ENCODE results near the gene TTC28. TPM values are rescaled to one million over a fixed set of nuclear protein-coding genes. Genes with fewer than 3 reads are reported as not detected.

Gene TTC28
- total RNA-seq, 6 experiments from 2014 or later: 10.8 to 18.9 (median 13.6) TPM

- Mint-ChIP-seq H3K9me3 (no peaks in the 10 kb centered on the region), H3K4me3 (no peak overlapping the region), H3K36me3 (ENCODE audit: low read depth) (0 out of 2 replicates have a peak, but pooled peaks cover 4% of the 10 kb centered on the region), H3K27me3 (ENCODE audit: insufficient read depth) (peaks cover 8% of the 10 kb centered on the region; the same call in 1 of the 2 replicates), H3K27ac (no peak overlapping the region), H3K4me1 (ENCODE audit: low read depth) (no peaks in the 10 kb centered on the region)
- DNase-seq: no peak
- no peak for TF ChIP-seq CTCF (IDR thresholded peaks at IDR 0.05)
These were observed 686.4 kb downstream of the TTC28 start for GRCh38 chr22:27993201-27993635.

- no peak for DNase-seq
- no peak for TF ChIP-seq CTCF (IDR thresholded peaks at IDR 0.05)
- Mint-ChIP-seq H3K27me3 (ENCODE audit: insufficient read depth) (peaks cover 8% of the 10 kb centered on the region; the same call in 1 of the 2 replicates), H3K36me3 (ENCODE audit: low read depth) (0 out of 2 replicates have a peak, but pooled peaks cover 4% of the 10 kb centered on the region), H3K4me1 (ENCODE audit: low read depth) (peaks cover 5% of the 10 kb centered on the region; the same call in 1 of the 2 replicates), H3K27ac (no peak overlapping the region), H3K9me3 (no peaks in the 10 kb centered on the region), H3K4me3 (no peak overlapping the region)
These were observed 687.1 kb downstream of the TTC28 start for GRCh38 chr22:27992294-27993165.

DNA sequence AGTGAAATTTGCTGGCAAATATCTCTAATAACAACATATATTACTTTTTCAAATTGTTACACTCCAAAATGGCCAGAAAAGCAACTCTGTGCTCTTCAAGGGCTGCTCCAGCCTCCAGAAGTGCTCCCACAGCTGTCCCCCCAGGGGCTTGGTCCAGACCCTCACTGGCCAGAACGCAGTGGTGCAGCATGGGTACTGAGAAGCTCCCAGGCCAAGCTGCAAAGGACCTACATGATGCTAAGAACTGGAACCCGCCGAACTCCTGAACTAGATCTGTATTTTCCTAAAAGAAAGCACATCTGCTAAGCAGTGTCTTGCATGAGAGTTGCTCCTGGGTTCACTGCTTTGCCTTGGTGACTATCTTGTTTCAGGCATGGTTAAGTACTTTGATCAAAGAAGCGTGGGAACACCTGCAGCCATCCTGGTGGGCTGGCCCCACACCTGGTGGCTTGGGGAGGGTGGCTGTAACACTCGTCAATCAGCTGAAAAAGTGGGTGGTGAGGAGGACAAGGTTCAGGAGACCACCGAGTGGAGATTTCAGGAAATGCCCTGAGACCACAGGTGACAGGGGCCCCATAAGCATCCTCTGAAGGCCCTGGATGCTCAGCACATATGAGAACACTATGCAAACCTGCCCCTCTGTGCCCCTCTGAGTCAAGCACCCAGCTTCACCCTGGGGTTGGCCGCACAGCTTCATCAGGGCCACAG is 687.9 kb downstream of the TTC28 start:
- H3K9me3 Mint-ChIP-seq: no peaks in the 10 kb centered on the region
- H3K36me3 Mint-ChIP-seq (ENCODE audit: low read depth): 0 out of 2 replicates have a peak, but pooled peaks cover 4% of the 10 kb centered on the region
- no peak for TF ChIP-seq CTCF (IDR thresholded peaks at IDR 0.05)
- DNase-seq: no peak
- H3K27ac Mint-ChIP-seq: no peak overlapping the region
- H3K4me3 Mint-ChIP-seq: no peak overlapping the region
- H3K4me1 Mint-ChIP-seq (ENCODE audit: low read depth): peaks cover 11% of the 10 kb centered on the region; the same call in 1 of the 2 replicates
- H3K27me3 Mint-ChIP-seq (ENCODE audit: insufficient read depth): peaks cover 8% of the 10 kb centered on the region; the same call in 1 of the 2 replicates

DNA sequence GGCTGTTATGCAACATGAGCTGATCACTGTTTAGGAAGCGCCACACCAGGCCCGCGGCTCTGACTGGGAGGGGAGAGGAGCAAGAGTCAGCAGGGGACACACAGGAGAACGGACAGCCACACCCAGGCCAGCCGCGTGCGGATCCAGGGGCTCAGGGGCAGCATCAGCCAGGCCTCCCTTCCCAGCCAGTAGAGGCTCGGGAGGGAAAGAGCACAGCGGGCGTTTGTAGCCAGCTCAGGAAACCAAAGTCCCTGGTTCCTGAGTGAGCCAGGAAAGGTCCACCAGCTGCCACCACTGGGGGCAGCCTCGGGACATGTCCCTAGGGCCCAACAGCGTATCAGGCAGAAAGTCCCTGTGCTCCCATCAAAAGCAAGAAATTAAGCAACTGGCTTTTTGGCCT is 688.8 kb downstream of the TTC28 start:
- H3K4me3 Mint-ChIP-seq: no peak overlapping the region
- DNase-seq: no peak
- H3K9me3 Mint-ChIP-seq: no peaks in the 10 kb centered on the region
- H3K36me3 Mint-ChIP-seq (ENCODE audit: low read depth): 0 out of 2 replicates have a peak, but pooled peaks cover 4% of the 10 kb centered on the region
- peak; percentile 59 for TF ChIP-seq CTCF (IDR thresholded peaks at IDR 0.05)
- peaks cover 11% of the 10 kb centered on the region; the same call in 1 of the 2 replicates for H3K4me1 Mint-ChIP-seq (ENCODE audit: low read depth)
- no peak overlapping the region for H3K27ac Mint-ChIP-seq
- peaks cover 6% of the 10 kb centered on the region; the same call in 1 of the 2 replicates for H3K27me3 Mint-ChIP-seq (ENCODE audit: insufficient read depth)

- Mint-ChIP-seq H3K9me3 (no peaks in the 10 kb centered on the region), H3K36me3 (ENCODE audit: low read depth) (0 out of 2 replicates have a peak, but pooled peaks cover 4% of the 10 kb centered on the region), H3K4me3 (no peak overlapping the region), H3K27me3 (ENCODE audit: insufficient read depth) (peaks cover 6% of the 10 kb centered on the region; the same call in 1 of the 2 replicates), H3K27ac (no peak overlapping the region), H3K4me1 (ENCODE audit: low read depth) (peaks cover 11% of the 10 kb centered on the region; the same call in 1 of the 2 replicates)
- no peak for TF ChIP-seq CTCF (IDR thresholded peaks at IDR 0.05)
- DNase-seq: no peak
These were observed 689.2 kb downstream of the TTC28 start for GRCh38 chr22:27990451-27990840.
